ENCODE data around the gene ADAMTS17.

DNA sequence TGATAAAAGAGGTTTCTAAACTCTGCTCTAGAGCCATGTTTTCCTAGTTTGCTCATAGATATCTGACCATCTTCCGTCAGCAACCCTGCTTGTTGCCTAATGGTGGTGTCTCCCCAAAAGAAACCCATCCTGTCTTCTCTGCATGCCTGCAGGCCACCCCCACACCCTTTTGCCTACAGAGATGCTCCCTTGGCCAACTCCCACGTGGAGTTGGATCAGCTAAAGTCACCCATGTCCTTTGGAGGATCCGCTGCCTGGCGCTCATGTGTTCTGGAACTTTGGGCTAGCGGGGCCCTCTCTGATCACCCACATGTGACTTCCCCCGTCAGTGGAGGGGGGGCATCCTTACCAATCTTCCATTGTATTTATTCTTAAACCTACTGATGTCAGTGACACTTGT is 185.6 kb downstream of the ADAMTS17 start:
- TF ChIP-seq POLR2A (IDR thresholded peaks at IDR 0.05) (no peak), POLR2AphosphoS5 (IDR thresholded peaks at IDR 0.05) (no peak), CTCF (IDR thresholded peaks at IDR 0.05) (no peak), EP300 (IDR thresholded peaks at IDR 0.05; ENCODE audit: low read depth) (no peak)
